Adipocyte (in vitro differentiated cells): Measurements from ENCODE around the gene C20orf204.

ENCODE experiments used
- DNase-seq: peaks from one replicate; pipeline ENCODE4 v3.0.0-alpha.2; 2015; ENCODE audit warnings: low read depth
- H3K27me3 ChIP-seq: replicated peaks from 2 replicates; pipeline ENCODE4 v1.7.0; 2013; ENCODE audit warnings: mild to moderate bottlenecking, low read length, moderate library complexity; ENCODE audit not compliant: control insufficient read depth, insufficient read depth
- H3K36me3 ChIP-seq: 2 replicates; pipeline ENCODE4 v1.7.0; 2013; ENCODE audit warnings: low read length, mild to moderate bottlenecking, moderate library complexity; ENCODE audit not compliant: control insufficient read depth, insufficient read depth, severe bottlenecking
- H3K4me1 ChIP-seq: 2 replicates; pipeline ENCODE4 v1.7.0; 2013; ENCODE audit warnings: mild to moderate bottlenecking, low read length, moderate library complexity; ENCODE audit not compliant: control insufficient read depth, insufficient read depth
- H3K4me3 ChIP-seq: 2 replicates; pipeline ENCODE4 v1.7.0; 2013; ENCODE audit warnings: mild to moderate bottlenecking, low read length, moderate library complexity
- H3K9ac ChIP-seq: 2 replicates; pipeline ENCODE4 v1.7.0; 2013; ENCODE audit warnings: mild to moderate bottlenecking, low read length, moderate library complexity
- H3K9me3 ChIP-seq: 2 replicates; pipeline ENCODE4 v1.7.0; 2013; ENCODE audit warnings: mild to moderate bottlenecking, low read length, moderate library complexity; ENCODE audit not compliant: control insufficient read depth

The C20orf204 gene

GRCh38 chr20:64063389-64064144, 27.6 kb downstream of the C20orf204 start:
- DNase-seq: peak; percentile 68
- Histone ChIP-seq H3K36me3 (no peaks in the 10 kb centered on the region), H3K9me3 (no peaks in the 10 kb centered on the region), H3K4me3 (peak overlapping the region; percentile 92), H3K4me1 (peaks cover 15% of the 10 kb centered on the region), H3K9ac (peak overlapping the region; percentile 92), H3K27me3 (no peaks in the 10 kb centered on the region)

GRCh38 chr20:64064145-64064698, 28.2 kb downstream of the C20orf204 start:
- Histone ChIP-seq H3K4me1 (peaks cover 15% of the 10 kb centered on the region), H3K4me3 (peak overlapping the region; percentile 92), H3K9ac (peak overlapping the region; percentile 92), H3K36me3 (no peaks in the 10 kb centered on the region), H3K27me3 (no peaks in the 10 kb centered on the region), H3K9me3 (no peaks in the 10 kb centered on the region)
- DNase-seq: peak; percentile 67

GRCh38 chr20:64065062-64065973, 29.3 kb downstream of the C20orf204 start:
- no peaks in the 10 kb centered on the region for H3K9me3 ChIP-seq
- H3K4me1 ChIP-seq: peaks cover 15% of the 10 kb centered on the region
- H3K9ac ChIP-seq: no peak overlapping the region
- H3K36me3 ChIP-seq: no peaks in the 10 kb centered on the region
- H3K27me3 ChIP-seq: no peaks in the 10 kb centered on the region
- DNase-seq: no peak
- H3K4me3 ChIP-seq: no peak overlapping the region

GRCh38 chr20:64065974-64066343, 30.0 kb downstream of the C20orf204 start:
- H3K4me1 ChIP-seq: peaks cover 15% of the 10 kb centered on the region
- DNase-seq: no peak

GRCh38 chr20:64067005-64067632, 31.1 kb downstream of the C20orf204 start:
- Histone ChIP-seq H3K27me3 (no peaks in the 10 kb centered on the region), H3K9me3 (no peaks in the 10 kb centered on the region), H3K36me3 (no peaks in the 10 kb centered on the region), H3K9ac (no peak overlapping the region), H3K4me3 (no peak overlapping the region), H3K4me1 (peaks cover 15% of the 10 kb centered on the region)
- no peak for DNase-seq

More at GRCh38 chr20:64065974-64066343, 30.0 kb downstream of the C20orf204 start:
- no peaks in the 10 kb centered on the region for H3K36me3 ChIP-seq
- no peaks in the 10 kb centered on the region for H3K9me3 ChIP-seq
- no peak overlapping the region for H3K9ac ChIP-seq
- H3K4me3 ChIP-seq: no peak overlapping the region
- no peaks in the 10 kb centered on the region for H3K27me3 ChIP-seq

- H3K4me3 ChIP-seq: no peak overlapping the region
- DNase-seq: no peak
- H3K9me3 ChIP-seq: no peaks in the 10 kb centered on the region
- H3K36me3 ChIP-seq: no peaks in the 10 kb centered on the region
- H3K27me3 ChIP-seq: no peaks in the 10 kb centered on the region
- no peak overlapping the region for H3K9ac ChIP-seq
- H3K4me1 ChIP-seq: peaks cover 11% of the 10 kb centered on the region
These were observed 31.8 kb downstream of the C20orf204 start for GRCh38 chr20:64067733-64068307.

GRCh38 chr20:64068386-64069208, 32.6 kb downstream of the C20orf204 start:
- no peak for DNase-seq
- Histone ChIP-seq H3K4me1 (peaks cover 11% of the 10 kb centered on the region), H3K9ac (no peak overlapping the region), H3K36me3 (no peaks in the 10 kb centered on the region), H3K27me3 (no peaks in the 10 kb centered on the region), H3K4me3 (no peak overlapping the region), H3K9me3 (no peaks in the 10 kb centered on the region)

- Histone ChIP-seq H3K9me3 (no peaks in the 10 kb centered on the region), H3K4me1 (peaks cover 5% of the 10 kb centered on the region), H3K36me3 (peaks cover 6% of the 10 kb centered on the region), H3K27me3 (no peaks in the 10 kb centered on the region), H3K9ac (no peak overlapping the region), H3K4me3 (no peak overlapping the region)
- no peak for DNase-seq
These were observed 33.2 kb downstream of the C20orf204 start for GRCh38 chr20:64069209-64069613.

- Histone ChIP-seq H3K4me3 (no peak overlapping the region), H3K9ac (no peak overlapping the region), H3K4me1 (no peaks in the 10 kb centered on the region), H3K27me3 (no peaks in the 10 kb centered on the region), H3K9me3 (no peaks in the 10 kb centered on the region), H3K36me3 (peaks cover 6% of the 10 kb centered on the region)
- DNase-seq: peak; percentile 50
These were observed 33.7 kb downstream of the C20orf204 start for GRCh38 chr20:64069614-64070243.
